Thyroid gland (tissue), 4 donors: ENCODE data around the gene NOP56. TPM values are rescaled to one million over a fixed set of nuclear protein-coding genes. Genes with fewer than 3 reads are reported as not detected.

Experiments
- DNase-seq, 2 donors: peaks; one replicate each; pipeline ENCODE4 v3.0.0-alpha.2; 2019
- H3K27ac ChIP-seq, 3 donors: fragments of 200-600 bp; sonication (generic); 1 replicate in 2 of 3; 2 replicates in 1 of 3; pipeline ENCODE4 v1.5.1; 2016 to 2019; ENCODE audit warnings: mild to moderate bottlenecking in 1 of 3, moderate library complexity in 1 of 3
- H3K27me3 ChIP-seq: fragments of 200-600 bp; sonication (generic); one replicate; pipeline ENCODE4 v1.5.1; 2019
- H3K36me3 ChIP-seq, 2 donors: fragments of 200-600 bp; sonication (generic); one replicate each; pipeline ENCODE4 v1.5.1; 2016 to 2019
- H3K4me1 ChIP-seq, 2 donors: fragments of 200-600 bp; sonication (generic); one replicate each; pipeline ENCODE4 v1.5.1; 2017 to 2019
- H3K4me3 ChIP-seq, 3 donors: fragments of 200-600 bp; sonication (generic); replicated peaks in 1 of 3; 1 replicate in 2 of 3; 2 replicates in 1 of 3; pipeline ENCODE4 v1.5.1; 2016; ENCODE audit warnings: mild to moderate bottlenecking in 1 of 3
- H3K9me3 ChIP-seq: fragments of 200-600 bp; sonication (generic); one replicate; pipeline ENCODE4 v1.5.1; 2017
- CTCF ChIP-seq, 6 experiments: fragments of 200-600 bp in 3 of 6; fragments of 450-650 bp in 3 of 6; sonication (generic) in 3 of 6; IDR thresholded peaks; one replicate each; pipeline ENCODE4 v1.5.1; 2016 to 2019; ENCODE audit warnings: antibody characterized with exemption in 6 of 6, mild to moderate bottlenecking in 2 of 6, inconsistent platforms in 1 of 6, moderate library complexity in 1 of 6
- POLR2A ChIP-seq, 2 donors: fragments of 450-650 bp; IDR thresholded peaks; one replicate each; pipeline ENCODE4 v1.6.1; 2017; ENCODE audit warnings: antibody characterized with exemption in 2 of 2, mild to moderate bottlenecking in 2 of 2, moderate library complexity in 1 of 2
- WGBS, 2 donors: methylation state at CpG; one replicate each; pipeline ENCODE4 v1.1.5; 2017; 5-methylcytosine and 5-hydroxymethylcytosine counted together
- intact Hi-C: fragments of 100-400 bp; cut with DNase I; formaldehyde crosslinking; loops from one replicate; pipeline ENCODE4 v1.15.1; 2023
- total RNA-seq, 4 donors: library from RNA; depleted of rRNA; stranded (reverse); fragments of >200 nt; gene quantifications; one replicate each; pipeline ENCODE4 v1.2.3, GENCODE V29; 2016

NOP56 gene
- total RNA-seq, 4 donors from 2014 or later, result 46.8 to 85.9 (median 64.1) TPM

DNA sequence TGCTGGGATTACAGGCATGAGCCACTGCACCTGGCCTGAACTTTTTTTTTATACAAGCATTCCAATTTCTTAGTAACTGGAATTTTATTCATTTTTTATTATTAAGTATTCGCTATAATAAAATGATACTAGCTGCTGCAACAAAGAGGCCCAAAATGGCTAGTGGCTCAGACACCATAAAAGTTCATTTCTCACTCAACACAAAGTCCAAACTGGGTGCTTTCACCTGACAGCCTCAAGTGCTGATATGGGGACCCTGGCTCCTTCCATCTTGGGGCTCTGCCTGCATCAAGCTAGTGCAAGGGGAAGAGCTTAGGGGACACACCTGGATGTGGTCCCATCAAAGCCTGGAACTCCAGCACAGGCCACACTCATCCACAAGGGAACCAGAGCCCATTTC lies 12.2 kb upstream of the NOP56 start:
- Histone ChIP-seq H3K36me3 (no peaks in the 10 kb centered on the region), H3K4me1 (no peaks in the 10 kb centered on the region), H3K9me3 (no peaks in the 10 kb centered on the region), H3K27me3 (no peaks in the 10 kb centered on the region), H3K27ac (no peak overlapping the region), H3K4me3 (no peak overlapping the region)
- 0 to 46% methylated on average over 1 of the region's 1 CpG for WGBS, 2 donors
- TF ChIP-seq CTCF (IDR thresholded peaks at IDR 0.05), result no peak
- TF ChIP-seq POLR2A (IDR thresholded peaks at IDR 0.05), result no peak
- no peak for DNase-seq
- intact Hi-C loops, result loop anchor here (5.0 kb wide), 1 partner anchor 113 kb away; no protein-coding TSS in a partner anchor

DNA sequence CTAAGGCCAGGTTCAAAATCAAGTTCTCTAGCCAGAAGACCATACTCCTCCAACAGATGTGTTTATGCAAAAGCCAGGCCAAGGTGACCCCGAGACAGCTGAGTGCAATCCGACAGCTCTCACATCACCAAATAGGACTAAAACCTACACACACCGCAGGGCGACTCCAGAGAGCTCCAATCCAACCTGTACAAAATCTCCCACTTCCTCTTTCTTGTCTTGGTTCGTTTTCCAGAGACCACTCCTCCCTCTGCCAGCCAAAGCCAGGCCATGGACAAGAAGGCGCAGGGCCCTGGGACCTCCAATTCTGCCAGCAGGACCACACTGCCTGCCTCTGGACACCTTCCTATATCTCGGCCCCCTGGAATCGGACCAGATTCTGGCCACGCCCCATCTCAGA lies 11.5 kb upstream of the NOP56 start:
- no peak for TF ChIP-seq POLR2A (IDR thresholded peaks at IDR 0.05)
- TF ChIP-seq CTCF (IDR thresholded peaks at IDR 0.05), result no peak
- 92% methylated on average over 9 of the region's 9 CpGs for WGBS, 2 donors
- intact Hi-C loops, result loop anchor here (5.0 kb wide), 1 partner anchor 114 kb away; no protein-coding TSS in a partner anchor
- Histone ChIP-seq H3K27ac (no peak overlapping the region), H3K4me3 (no peak overlapping the region), H3K4me1 (no peaks in the 10 kb centered on the region), H3K36me3 (no peaks in the 10 kb centered on the region), H3K27me3 (no peaks in the 10 kb centered on the region), H3K9me3 (no peaks in the 10 kb centered on the region)
- no peak for DNase-seq

- WGBS, 2 donors, result 100% methylated on average over 1 of the region's 1 CpG; no CpG with 5 or more reads in 1 of the 2 donors
- no peak for DNase-seq
- Histone ChIP-seq H3K4me1 (no peaks in the 10 kb centered on the region), H3K4me3 (no peak overlapping the region), H3K36me3 (no peaks in the 10 kb centered on the region), H3K27me3 (no peaks in the 10 kb centered on the region), H3K27ac (no peak overlapping the region), H3K9me3 (no peaks in the 10 kb centered on the region)
- intact Hi-C loops, result loop anchor here (5.0 kb wide), 1 partner anchor 116 kb away; no protein-coding TSS in a partner anchor
- TF ChIP-seq POLR2A (IDR thresholded peaks at IDR 0.05), result no peak
- no peak for TF ChIP-seq CTCF (IDR thresholded peaks at IDR 0.05)
These were observed 8.7 kb upstream of the NOP56 start for GRCh38 chr20:2643708-2644107.

- intact Hi-C loops, result no loop called here
- peak overlapping the region; percentile 54 to 91 (median 84) for H3K4me3 ChIP-seq
- DNase-seq, result peak; percentile 16 to 58
- H3K27ac ChIP-seq, result peak overlapping the region in 2 of 3 donors; percentile 55 to 86
- peaks cover 36 to 41% of the 10 kb centered on the region in 2 donors for H3K36me3 ChIP-seq
- H3K4me1 ChIP-seq, result peaks cover 9 to 14% of the 10 kb centered on the region in 2 donors
- H3K27me3 ChIP-seq, result no peaks in the 10 kb centered on the region
- WGBS, 2 donors, result 1 to 2% methylated on average over 27 to 40 of the region's 56 CpGs
- H3K9me3 ChIP-seq, result no peaks in the 10 kb centered on the region
- TF ChIP-seq CTCF (IDR thresholded peaks at IDR 0.05), result no peak
- TF ChIP-seq POLR2A (IDR thresholded peaks at IDR 0.05), result no peak
These were observed 508 bp downstream of the NOP56 start for GRCh38 chr20:2652724-2653555.
